ENCODE data around the gene EPSTI1. TPM values are rescaled to one million over a fixed set of nuclear protein-coding genes. Genes with fewer than 3 reads are reported as not detected.

The EPSTI1 gene
- total RNA-seq, 1 donor from 2014 or later, result 96.0 TPM

DNA sequence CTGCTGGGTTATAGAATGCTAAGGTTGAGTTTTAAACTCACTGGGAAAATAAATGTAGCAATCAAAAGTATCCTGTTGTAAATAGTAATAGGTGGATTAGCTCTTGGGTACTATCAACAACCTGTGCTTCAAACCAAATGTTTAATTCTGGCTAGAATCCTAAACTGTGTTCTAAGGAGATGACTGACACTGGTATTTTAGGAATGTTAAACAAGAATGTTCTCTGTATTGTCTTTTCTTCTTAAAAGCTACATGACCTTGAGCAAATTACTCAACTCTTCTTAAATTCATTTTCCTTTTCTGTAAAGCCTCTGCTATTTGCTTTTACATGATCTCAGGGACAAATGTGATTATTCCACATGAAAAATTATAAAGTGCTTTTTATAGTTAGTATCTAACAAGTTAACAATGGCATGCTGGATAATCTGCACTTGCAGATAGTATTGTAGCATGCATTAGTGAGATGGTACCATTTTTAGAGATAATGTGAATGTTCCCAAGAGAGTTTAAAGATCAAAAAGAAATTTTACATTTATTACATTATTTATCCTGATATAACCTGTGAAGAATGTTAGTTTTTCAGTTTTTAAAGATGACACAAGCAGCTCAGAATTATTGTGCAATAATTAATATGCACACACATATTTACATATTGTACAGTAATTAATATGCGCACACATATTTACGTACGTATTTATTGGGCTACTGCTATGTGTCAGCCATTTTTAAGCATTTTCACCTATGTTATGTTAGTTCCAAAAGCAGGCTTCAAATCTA lies 13.6 kb upstream of the EPSTI1 start:
- Histone ChIP-seq H3K79me2 (ENCODE audit: insufficient read depth, low read length) (no peaks in the 10 kb centered on the region), H3K27ac (ENCODE audit: low read depth, low read length) (no peak overlapping the region), H2AFZ (ENCODE audit: low read depth, low read length) (no peak overlapping the region)

GRCh38 chr13:43003729-43004128 lies 11.7 kb upstream of the EPSTI1 start:
- Mint-ChIP-seq H3K36me3 (ENCODE audit: low read depth, unreplicated experiment) (no peaks in the 10 kb centered on the region), H3K4me3 (ENCODE audit: unreplicated experiment) (no peak overlapping the region), H3K4me1 (ENCODE audit: low read depth, unreplicated experiment) (peaks cover 50% of the 10 kb centered on the region), H3K27ac (ENCODE audit: unreplicated experiment) (peak overlapping the region; percentile 41), H3K9me3 (ENCODE audit: unreplicated experiment) (peaks cover 7% of the 10 kb centered on the region), H3K27me3 (ENCODE audit: low read depth, unreplicated experiment) (no peaks in the 10 kb centered on the region)
- no peak for FAIRE-seq
- peaks cover 24% of the 10 kb centered on the region for H3K4me1 ChIP-seq (ENCODE audit: insufficient read depth, low read length)
- H2AFZ ChIP-seq (ENCODE audit: low read depth, low read length), result no peak overlapping the region
- H3K27me3 ChIP-seq (ENCODE audit: insufficient read depth, low read length), result no peaks in the 10 kb centered on the region
- no peak overlapping the region for H3K9ac ChIP-seq (ENCODE audit: low read length)
- no peaks in the 10 kb centered on the region for H3K9me3 ChIP-seq (ENCODE audit: insufficient read depth, low read depth, low read length)
- no peak overlapping the region for H3K27ac ChIP-seq (ENCODE audit: low read depth, low read length)
- H3K79me2 ChIP-seq (ENCODE audit: insufficient read depth, low read length), result no peaks in the 10 kb centered on the region
- no peak overlapping the region for H3K4me3 ChIP-seq (ENCODE audit: insufficient read depth, low read depth, low read length)
- H3K36me3 ChIP-seq (ENCODE audit: insufficient read depth, low read length), result no peaks in the 10 kb centered on the region
- H4K20me1 ChIP-seq (ENCODE audit: insufficient read depth, low read length), result no peaks in the 10 kb centered on the region
- no peak overlapping the region for H3K4me2 ChIP-seq (ENCODE audit: low read length)
- TF ChIP-seq EZH2 (IDR thresholded peaks at IDR 0.05; ENCODE audit: insufficient read depth, low read length), result no peak
- TF ChIP-seq, protein P1, sequence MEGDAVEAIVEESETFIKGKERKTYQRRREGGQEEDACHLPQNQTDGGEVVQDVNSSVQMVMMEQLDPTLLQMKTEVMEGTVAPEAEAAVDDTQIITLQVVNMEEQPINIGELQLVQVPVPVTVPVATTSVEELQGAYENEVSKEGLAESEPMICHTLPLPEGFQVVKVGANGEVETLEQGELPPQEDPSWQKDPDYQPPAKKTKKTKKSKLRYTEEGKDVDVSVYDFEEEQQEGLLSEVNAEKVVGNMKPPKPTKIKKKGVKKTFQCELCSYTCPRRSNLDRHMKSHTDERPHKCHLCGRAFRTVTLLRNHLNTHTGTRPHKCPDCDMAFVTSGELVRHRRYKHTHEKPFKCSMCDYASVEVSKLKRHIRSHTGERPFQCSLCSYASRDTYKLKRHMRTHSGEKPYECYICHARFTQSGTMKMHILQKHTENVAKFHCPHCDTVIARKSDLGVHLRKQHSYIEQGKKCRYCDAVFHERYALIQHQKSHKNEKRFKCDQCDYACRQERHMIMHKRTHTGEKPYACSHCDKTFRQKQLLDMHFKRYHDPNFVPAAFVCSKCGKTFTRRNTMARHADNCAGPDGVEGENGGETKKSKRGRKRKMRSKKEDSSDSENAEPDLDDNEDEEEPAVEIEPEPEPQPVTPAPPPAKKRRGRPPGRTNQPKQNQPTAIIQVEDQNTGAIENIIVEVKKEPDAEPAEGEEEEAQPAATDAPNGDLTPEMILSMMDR (IDR thresholded peaks at IDR 0.05; ENCODE audit: insufficient read depth, low read depth, low read length), result no peak
- no peak for DNase-seq (ENCODE audit: low read depth)

More for the DNA sequence above, 13.6 kb upstream of the EPSTI1 start:
- H3K36me3 ChIP-seq (ENCODE audit: insufficient read depth, low read length), result no peaks in the 10 kb centered on the region
- H3K4me3 ChIP-seq (ENCODE audit: insufficient read depth, low read depth, low read length), result no peak overlapping the region
- H3K36me3 Mint-ChIP-seq (ENCODE audit: low read depth, unreplicated experiment), result no peaks in the 10 kb centered on the region
- peak overlapping the region; percentile 33 for H3K4me2 ChIP-seq (ENCODE audit: low read length)
- no peak overlapping the region for H3K4me3 Mint-ChIP-seq (ENCODE audit: unreplicated experiment)
- H3K4me1 Mint-ChIP-seq (ENCODE audit: low read depth, unreplicated experiment), result peaks cover 61% of the 10 kb centered on the region
- no peak for TF ChIP-seq EZH2 (IDR thresholded peaks at IDR 0.05; ENCODE audit: insufficient read depth, low read length)
- TF ChIP-seq, protein P1 (IDR thresholded peaks at IDR 0.05; ENCODE audit: insufficient read depth, low read depth, low read length), result no peak
- no peaks in the 10 kb centered on the region for H4K20me1 ChIP-seq (ENCODE audit: insufficient read depth, low read length)
- H3K27me3 ChIP-seq (ENCODE audit: insufficient read depth, low read length), result no peaks in the 10 kb centered on the region
- H3K9me3 ChIP-seq (ENCODE audit: insufficient read depth, low read depth, low read length), result no peaks in the 10 kb centered on the region
- peak overlapping the region; percentile 97 for H3K27ac Mint-ChIP-seq (ENCODE audit: unreplicated experiment)
- no peak for FAIRE-seq
- H3K27me3 Mint-ChIP-seq (ENCODE audit: low read depth, unreplicated experiment), result no peaks in the 10 kb centered on the region
- H3K4me1 ChIP-seq (ENCODE audit: insufficient read depth, low read length), result peaks cover 24% of the 10 kb centered on the region
- H3K9me3 Mint-ChIP-seq (ENCODE audit: unreplicated experiment), result peaks cover 7% of the 10 kb centered on the region
- H3K9ac ChIP-seq (ENCODE audit: low read length), result no peak overlapping the region
- peak; percentile 58 for DNase-seq (ENCODE audit: low read depth)

GRCh38 chr13:43003010-43003409 lies 11.0 kb upstream of the EPSTI1 start:
- peaks cover 44% of the 10 kb centered on the region for H3K4me1 Mint-ChIP-seq (ENCODE audit: low read depth, unreplicated experiment)
- Histone ChIP-seq H3K4me1 (ENCODE audit: insufficient read depth, low read length) (peaks cover 24% of the 10 kb centered on the region), H3K27me3 (ENCODE audit: insufficient read depth, low read length) (no peaks in the 10 kb centered on the region), H3K79me2 (ENCODE audit: insufficient read depth, low read length) (no peaks in the 10 kb centered on the region), H3K9me3 (ENCODE audit: insufficient read depth, low read depth, low read length) (no peaks in the 10 kb centered on the region), H3K27ac (ENCODE audit: low read depth, low read length) (no peak overlapping the region), H4K20me1 (ENCODE audit: insufficient read depth, low read length) (no peaks in the 10 kb centered on the region), H3K4me2 (ENCODE audit: low read length) (no peak overlapping the region), H2AFZ (ENCODE audit: low read depth, low read length) (no peak overlapping the region), H3K4me3 (ENCODE audit: insufficient read depth, low read depth, low read length) (no peak overlapping the region), H3K36me3 (ENCODE audit: insufficient read depth, low read length) (no peaks in the 10 kb centered on the region), H3K9ac (ENCODE audit: low read length) (no peak overlapping the region)
- no peaks in the 10 kb centered on the region for H3K36me3 Mint-ChIP-seq (ENCODE audit: low read depth, unreplicated experiment)
- TF ChIP-seq, protein P1 (IDR thresholded peaks at IDR 0.05; ENCODE audit: insufficient read depth, low read depth, low read length), result no peak
- no peak for TF ChIP-seq EZH2 (IDR thresholded peaks at IDR 0.05; ENCODE audit: insufficient read depth, low read length)
- H3K27ac Mint-ChIP-seq (ENCODE audit: unreplicated experiment), result peak overlapping the region; percentile 87
- H3K27me3 Mint-ChIP-seq (ENCODE audit: low read depth, unreplicated experiment), result no peaks in the 10 kb centered on the region
- FAIRE-seq (no peak), DNase-seq (ENCODE audit: low read depth) (no peak)
- peaks cover 7% of the 10 kb centered on the region for H3K9me3 Mint-ChIP-seq (ENCODE audit: unreplicated experiment)
- H3K4me3 Mint-ChIP-seq (ENCODE audit: unreplicated experiment), result peak overlapping the region; percentile 31
